Astrocyte of the cerebellum (primary cell): ENCODE measurements around the gene R3HDM2.

Experiments used
- DNase-seq: peaks from one replicate; pipeline ENCODE4 v3.0.0-alpha.2; 2011; ENCODE audit warnings: low read depth
- H3K4me3 ChIP-seq: 2 replicates; pipeline ENCODE4 v1.5.1; 2011; ENCODE audit warnings: mild to moderate bottlenecking, low read depth, low read length, moderate library complexity
- CTCF ChIP-seq: IDR thresholded peaks from 2 replicates; pipeline ENCODE4 v1.5.1; 2012; ENCODE audit warnings: low read length, low read depth, moderate library complexity, mild to moderate bottlenecking; ENCODE audit errors: missing control alignments
- in situ Hi-C: cut with HindIII; loops from 2 replicates; pipeline ENCODE4 v1.10.0; 2017; ENCODE audit warnings: low sequenced_read_pairs

Gene R3HDM2

GRCh38 chr12:57250541-57250940, 180.3 kb downstream of the R3HDM2 start:
- in situ Hi-C loops = no loop called here
- no peak for DNase-seq
- no peak for TF ChIP-seq CTCF
- H3K4me3 ChIP-seq = no peak overlapping the region

GRCh38 chr12:57248934-57249742, 181.7 kb downstream of the R3HDM2 start:
- no peak for TF ChIP-seq CTCF
- DNase-seq = no peak
- H3K4me3 ChIP-seq = no peak overlapping the region
- in situ Hi-C loops = no loop called here

GRCh38 chr12:57247041-57247440, 183.8 kb downstream of the R3HDM2 start:
- H3K4me3 ChIP-seq = no peak overlapping the region
- in situ Hi-C loops = no loop called here
- DNase-seq = no peak
- no peak for TF ChIP-seq CTCF

- no peak overlapping the region for H3K4me3 ChIP-seq
- DNase-seq = no peak
- in situ Hi-C loops = no loop called here
- TF ChIP-seq CTCF = no peak
These were observed 186.5 kb downstream of the R3HDM2 start for GRCh38 chr12:57244312-57244696.

GRCh38 chr12:57243521-57244311, 187.1 kb downstream of the R3HDM2 start:
- peak; percentile 23 for DNase-seq
- peak overlapping the region; percentile 30 for H3K4me3 ChIP-seq
- TF ChIP-seq CTCF = peak; percentile 81
- in situ Hi-C loops = no loop called here

GRCh38 chr12:57242691-57243454, 188.0 kb downstream of the R3HDM2 start:
- H3K4me3 ChIP-seq = peak overlapping the region; percentile 30
- TF ChIP-seq CTCF = peak; percentile 63
- in situ Hi-C loops = no loop called here
- no peak for DNase-seq
